CD4-positive, alpha-beta T cell treated with Interleukin-2 at 100 ng/mL for 4 hours (primary cell): Measurements from ENCODE around the gene LAPTM5.
A peak's percentile ranks its signal among the peaks of the same experiment; 100 is the strongest.
"Not testable (repeated sequence)": the region's sequence is repeated elsewhere in the genome, so short reads cannot be mapped to it uniquely, and the experiment has no call there.

Experiments
- DNase-seq: peaks from one replicate; pipeline ENCODE4 v3.0.0-alpha.2; 2020; ENCODE audit warnings: low spot score

Gene LAPTM5

DNA sequence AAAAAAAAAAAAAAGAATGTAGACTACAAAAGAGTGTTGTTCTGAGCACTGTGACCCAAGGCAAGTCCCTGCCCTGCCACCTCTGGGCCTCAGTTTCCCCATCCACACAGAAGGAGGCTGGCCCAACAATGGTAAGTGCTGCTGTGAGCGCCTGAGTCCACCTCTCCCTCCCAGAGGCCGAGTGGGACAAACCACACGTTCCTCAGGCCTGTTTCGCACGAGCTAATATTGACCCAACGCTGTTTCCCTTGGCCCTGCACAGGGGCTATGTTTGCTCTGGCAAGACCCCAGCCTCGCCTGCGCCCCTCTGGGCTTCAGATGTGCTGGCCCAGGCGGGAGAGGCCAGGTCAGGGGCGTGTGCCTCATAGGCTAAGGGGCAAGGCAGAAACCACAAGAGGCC lies 12.6 kb upstream of the LAPTM5 start:
- DNase-seq: no peak

DNA sequence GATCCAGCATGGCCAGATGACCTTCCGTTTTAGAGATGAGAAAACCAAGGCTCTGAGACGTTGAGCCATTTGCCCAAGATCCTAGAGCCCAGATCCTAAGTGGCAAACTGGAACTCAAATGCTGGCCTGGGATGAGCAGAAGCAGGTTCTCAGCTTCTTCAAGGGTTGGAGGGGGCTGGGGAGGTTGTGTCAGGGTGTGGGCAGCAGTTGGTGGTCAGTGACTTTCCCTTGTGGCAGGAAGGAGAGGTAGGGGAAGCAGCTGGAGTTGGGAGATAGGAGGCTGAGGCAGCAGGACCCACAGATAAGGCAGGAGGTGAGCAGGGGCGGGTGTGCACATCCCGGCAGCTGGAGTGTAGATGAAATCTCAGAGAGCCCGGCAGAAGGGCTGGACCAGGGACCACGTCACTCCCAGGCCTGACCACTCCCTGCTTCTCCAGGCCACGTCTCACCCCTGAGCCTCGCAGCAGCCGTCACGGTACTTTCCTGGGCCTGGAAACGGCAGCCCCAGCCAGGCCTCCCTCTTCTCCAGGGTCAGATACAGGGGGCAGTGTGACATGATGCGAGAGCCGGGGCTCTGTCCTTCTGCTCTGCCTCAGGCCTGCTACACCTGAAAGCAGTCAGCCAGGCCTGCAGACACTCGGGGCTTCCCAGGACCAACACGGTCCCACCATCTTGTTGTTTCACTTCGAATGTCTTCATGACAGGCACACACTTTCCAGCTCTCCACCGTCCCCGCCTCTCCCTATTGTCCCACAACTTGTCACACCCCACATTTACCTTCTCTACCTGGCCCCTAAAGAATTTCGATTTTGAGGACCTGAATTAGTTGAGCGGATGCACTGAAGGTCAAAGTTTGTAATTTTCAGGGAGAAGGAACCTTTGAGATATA lies 11.5 kb upstream of the LAPTM5 start:
- no peak for DNase-seq

DNA sequence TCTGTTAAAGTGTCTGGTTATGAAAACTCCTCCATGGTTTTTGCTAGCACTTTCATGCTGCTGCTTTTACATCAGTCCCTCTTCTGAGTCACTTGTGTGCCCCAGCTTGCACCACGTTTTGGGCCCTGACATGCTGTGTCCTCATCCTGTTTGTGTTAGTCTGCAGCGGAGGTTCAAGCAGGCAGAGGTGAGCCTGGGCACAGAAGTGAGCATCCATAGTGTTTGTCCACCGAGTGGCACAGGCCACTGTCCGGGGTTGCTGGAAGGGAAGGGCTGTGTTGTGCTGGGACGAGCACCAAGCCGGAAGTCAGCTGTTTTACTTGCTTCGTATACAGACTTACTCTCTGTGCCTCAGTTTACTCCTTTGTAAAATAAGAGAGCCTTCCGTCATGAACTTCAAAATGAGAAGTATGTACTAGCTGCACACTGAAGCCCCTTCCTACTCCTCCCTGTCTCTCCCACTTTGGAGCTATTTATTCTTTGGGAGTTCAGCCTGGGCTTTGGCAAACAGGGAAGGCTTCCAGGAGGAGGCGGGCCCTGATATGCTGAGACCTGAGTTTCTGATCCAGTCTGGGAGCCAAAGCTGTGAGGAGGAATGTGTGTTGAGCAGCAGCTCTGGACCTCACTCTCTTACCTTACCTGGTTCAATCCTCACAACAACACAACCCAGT lies 10.7 kb upstream of the LAPTM5 start:
- no peak for DNase-seq

DNA sequence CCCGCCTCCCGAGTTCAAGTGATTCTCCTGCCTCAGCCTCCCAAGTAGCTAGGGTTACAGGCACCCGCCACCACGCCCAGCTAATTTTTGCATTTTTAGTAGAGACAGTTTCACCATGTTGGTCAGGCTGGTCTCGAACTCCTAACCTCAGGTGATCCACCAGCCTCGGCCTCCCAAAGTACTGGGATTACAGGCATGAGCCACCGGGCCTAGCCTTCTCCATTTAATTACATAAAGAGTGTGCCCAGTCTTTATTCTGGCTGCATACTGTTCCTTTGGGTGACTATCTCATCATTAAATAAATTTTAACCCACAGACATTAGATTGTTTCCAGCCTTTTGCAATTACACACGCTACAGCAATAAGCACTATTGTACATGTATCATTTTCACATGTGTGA lies 9.4 kb upstream of the LAPTM5 start:
- not testable (repeated sequence) for DNase-seq

DNA sequence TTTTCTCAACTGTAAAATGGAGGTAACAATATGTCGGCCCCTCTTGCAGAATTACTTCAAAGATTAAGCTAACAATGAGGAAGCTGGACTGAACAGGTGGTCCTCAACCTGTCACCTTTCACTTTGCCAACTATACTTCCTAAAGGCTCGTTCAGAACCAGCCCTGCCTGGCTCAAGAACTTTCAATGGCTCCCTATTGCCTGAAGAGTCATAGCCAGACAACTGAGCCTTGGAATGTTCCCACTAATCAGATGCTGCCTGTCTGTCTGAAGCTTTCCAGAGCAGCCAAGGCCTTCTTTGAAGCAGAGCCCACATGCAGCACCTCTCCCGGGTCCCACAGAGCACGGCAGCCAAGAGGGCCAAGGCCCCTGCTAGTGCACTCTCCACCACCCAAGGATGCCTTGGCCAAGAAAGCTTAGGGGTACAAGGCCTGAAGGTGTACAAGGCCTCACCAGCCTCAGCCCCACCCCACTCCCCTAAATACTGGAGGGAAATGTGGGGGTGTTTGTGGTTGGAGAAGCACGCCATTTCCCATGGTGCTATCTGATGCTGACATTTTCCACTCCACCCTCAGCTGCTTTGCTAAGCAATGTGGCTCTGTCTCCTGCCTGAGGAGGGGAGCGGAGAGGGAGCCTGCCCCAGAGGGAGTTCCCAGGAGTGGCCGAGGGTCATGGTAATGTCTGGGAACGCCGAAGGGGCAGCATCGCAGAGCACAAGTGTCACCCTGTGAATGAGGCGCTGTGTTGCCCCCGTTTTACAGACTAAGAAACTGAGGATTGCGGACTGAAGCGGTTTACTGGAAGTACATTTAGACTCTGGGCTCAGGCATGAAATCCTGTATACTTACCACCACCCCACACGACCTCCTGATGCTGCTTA lies 8.2 kb upstream of the LAPTM5 start:
- DNase-seq: no peak

DNA sequence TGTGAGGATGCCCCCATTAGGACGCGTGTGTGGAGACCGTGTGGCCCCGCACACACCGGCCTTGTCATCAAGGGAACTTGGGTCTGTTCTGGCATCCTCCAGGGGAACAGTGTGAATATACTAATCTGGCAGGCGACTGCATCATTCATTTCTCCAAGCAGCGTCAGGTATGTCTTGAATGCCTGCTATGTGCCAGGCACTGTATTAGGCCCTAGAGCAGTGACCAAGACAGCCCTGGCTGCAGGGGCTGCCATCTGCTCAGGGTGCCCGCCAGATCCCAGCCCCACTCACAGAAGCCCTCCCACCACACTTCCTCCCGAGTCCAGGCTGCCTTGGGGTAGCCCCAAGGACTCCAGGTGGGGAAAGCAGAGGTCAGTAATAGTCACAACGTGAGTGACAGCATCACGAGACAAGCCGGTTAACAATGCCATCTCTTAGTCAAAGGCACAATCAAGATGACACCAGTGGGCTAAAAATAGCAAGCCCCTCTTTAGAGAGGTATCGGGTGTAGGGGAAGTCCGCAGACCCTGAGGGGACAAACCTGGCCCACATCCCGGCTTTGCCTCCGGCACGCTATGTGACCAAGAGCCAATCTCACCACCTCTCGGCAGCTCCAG lies 7.5 kb upstream of the LAPTM5 start:
- DNase-seq: no peak

DNA sequence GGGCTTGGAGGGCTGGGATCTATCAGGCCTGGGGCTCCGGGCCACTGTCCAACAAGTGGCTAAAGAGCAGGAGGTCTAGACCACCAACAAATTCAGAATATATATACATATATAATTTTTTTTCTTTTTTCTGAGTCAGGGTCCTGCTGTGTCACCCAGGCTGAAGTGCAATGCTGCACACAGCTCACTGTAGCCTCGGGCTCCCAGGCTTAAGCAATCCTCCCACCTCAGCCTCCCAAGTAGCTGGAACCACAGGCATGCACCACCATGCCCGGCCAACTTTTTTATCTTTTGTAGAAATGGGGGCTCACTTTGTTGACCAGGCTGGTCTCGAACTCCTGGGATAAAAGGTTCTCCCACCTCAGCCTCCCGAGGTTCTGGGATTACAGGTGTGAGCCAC lies 6.8 kb upstream of the LAPTM5 start:
- no peak for DNase-seq

DNA sequence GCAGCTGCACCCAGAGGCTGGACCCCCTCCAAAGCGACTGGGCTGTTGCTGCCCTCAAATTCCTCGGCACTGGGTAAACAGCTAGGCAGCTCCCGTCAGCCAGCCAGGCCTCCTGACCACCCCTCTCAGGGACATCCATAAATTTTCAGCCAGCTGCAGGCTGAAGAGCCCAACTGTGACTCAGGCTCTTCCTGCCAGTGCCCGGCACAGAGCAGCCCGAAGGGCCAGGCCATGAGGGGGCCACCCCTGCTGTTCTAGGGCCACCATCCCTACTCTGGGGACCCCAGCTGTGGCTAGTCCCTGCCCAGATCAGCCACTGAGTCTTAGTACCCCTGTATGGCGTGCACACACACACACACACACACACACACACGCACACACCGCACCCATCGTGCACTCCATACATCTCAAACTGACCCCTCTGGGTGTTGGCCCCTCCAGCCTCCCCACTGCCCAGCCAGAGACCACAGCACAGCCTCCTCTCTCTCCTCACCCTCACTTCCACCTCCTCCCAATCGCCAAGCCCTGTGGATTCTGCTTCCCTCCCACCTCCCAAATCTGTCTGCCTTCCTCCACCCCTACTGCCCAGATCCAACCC lies 6.2 kb upstream of the LAPTM5 start:
- DNase-seq: no peak

DNA sequence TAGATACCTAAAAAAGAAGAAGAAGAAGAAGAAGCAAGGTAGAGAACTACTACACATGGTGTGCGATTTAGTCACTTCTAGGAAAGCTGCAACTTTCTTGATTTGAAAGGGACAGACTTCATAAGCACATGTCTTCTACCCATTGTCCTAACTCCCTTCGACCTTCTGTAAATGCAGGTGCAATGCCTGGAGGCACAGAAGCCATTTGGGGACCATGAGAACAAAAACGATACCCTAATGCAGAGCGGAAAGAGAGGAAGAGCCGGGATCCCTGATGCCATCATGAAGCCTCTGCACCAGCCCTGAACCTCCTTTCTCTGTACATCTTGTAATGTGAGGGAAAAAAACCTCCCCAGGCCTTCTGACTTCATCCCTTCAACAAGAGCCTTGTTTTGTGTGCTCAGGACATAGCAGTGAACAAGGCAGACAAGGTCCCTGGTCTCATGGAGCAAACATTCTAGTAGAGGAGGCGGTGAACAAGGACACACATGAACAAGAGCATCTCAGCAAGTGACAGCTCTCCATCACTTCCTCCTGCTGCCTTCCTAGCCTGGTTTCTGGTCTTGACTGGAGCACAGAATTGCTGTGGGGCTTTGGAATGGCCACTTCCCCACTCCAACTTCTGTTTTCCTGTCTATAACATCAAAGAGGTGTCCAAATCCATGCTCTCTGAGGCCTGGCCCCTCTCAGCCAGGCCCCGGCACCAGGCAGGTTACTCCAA lies 5.5 kb upstream of the LAPTM5 start:
- DNase-seq: no peak

DNA sequence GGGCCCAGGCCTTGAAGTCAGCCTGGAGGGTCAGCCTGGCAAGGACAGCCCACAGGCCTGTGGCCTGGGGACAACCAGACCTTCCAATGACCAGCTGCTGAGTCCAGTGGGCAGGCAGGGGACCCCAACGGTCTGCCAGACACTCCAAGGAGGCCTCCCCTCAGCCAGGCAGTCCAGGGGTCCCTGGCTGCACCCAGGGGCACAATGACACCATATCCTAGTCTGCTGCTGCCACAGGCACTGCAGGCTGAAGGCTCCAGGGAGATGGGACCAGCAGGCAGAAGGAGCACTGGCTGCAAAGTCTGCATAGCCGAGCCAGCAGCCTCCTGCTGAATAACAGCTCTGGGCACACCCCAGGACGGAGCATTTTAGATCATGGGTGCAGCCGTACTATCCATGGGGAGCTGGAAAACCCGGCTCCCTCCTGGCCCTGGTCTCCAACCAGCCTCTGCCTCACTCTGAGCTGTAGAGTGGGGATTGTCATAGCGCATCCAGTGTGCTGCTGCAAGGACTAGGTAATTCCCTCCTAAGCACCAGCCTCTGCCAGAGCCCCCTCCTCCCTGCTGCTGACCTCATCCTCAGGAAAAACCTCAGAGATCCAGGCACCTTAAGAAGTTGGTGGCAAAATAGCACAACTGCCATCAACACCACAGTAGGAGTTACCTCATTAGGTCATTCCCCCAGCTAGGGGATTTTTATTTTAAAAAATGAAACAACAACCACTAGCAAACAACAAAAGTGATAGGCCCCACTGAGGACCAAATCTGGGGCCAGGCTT lies 4.8 kb upstream of the LAPTM5 start:
- no peak for DNase-seq

DNA sequence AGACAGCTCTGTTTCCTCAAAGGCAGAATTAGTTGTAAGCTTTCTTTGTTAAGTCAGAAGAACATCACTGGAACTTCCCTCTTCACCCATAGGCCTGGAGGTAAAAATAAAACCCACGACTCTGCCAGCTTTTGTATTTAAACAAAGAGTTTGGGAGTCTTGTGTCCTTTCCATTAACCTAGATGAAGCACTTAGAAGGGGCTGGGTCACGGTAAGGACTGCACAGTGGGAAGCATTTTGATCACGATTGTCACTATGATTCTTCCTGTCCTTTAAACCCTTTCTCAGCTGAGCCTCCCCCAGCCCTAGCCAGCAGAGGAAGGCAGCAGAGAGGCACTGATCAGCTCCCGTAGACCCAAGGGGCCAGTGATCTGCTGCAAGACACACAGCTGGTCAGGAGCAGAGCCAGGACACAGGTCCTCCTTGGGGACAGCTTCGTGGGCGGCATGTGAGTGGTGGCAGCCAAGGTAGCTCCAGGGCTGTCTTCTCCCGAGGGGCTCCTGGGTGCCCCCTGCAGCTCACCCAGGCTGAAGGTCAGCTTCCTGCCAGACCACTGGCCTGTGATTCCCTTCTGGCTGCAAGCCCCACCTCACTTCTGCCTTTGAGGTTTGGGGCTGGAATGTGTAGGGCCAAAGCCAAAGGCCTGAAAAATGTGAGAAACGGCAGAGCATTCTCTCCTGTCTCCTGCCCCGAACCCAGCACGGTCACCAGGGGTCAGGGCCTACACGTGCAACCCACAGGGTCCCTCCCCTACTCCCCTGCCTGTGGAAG lies 4.0 kb upstream of the LAPTM5 start:
- DNase-seq: no peak

DNA sequence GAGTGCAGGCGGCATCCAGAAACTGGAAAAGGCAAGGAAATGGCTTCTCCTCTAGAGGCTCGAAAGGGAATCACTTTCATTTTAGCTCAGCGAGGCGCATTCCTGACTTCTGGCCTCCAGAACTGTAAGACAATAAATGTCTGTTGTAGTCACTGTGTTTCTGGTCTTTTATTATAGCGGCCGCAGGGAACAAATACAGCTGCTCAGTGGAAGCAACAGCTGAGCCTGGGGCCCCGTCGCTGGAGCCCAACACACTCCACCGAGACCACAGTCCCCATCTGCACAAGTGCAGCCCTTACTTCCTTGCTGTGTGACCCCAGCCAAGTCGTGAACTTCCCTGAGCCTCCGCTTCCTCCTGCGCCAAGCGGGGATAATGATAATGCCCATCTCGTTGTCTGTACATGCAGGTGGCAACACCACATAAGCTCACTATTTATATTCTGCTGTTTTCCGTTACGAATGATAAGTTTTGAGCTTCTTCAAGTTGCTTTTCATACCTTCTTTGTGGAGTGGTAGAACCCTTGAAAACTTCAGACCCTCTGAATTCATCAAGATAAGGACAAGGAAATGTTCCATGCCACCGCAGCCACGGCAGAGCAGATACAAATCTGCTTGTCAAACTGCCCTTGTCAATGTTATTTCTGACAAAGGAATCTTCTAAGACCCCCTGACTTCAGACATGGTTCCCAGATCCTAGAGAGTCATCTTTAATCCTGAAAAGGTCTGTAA lies 3.2 kb upstream of the LAPTM5 start:
- no peak for DNase-seq

DNA sequence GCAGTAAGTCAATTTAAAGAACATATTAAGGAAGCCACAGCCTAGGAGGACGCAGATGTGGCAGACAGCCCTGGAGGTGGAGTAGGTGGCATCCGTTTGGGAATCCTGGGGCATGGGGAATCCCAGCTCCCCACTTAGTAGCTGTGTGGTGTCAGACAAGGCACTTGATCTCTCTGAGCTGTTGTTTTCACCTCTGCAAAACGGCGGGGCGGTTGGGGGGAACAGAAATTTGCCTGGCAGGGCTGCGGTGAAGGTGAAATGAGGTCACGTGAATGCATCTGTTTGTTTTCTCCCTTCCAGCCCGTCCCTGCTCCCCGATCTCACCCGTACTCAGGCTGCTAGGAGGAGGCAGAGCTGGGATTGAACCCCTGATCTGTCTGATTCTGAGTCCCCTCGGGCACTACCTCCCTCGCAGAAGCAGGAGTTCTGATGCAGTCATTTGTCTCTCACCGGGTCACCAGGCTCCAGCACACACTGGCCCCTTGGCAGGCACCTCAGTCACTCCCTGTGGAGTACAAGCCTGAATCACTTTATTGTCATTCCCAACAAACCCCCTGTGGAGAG lies 2.2 kb upstream of the LAPTM5 start:
- DNase-seq: peak; percentile 67

DNA sequence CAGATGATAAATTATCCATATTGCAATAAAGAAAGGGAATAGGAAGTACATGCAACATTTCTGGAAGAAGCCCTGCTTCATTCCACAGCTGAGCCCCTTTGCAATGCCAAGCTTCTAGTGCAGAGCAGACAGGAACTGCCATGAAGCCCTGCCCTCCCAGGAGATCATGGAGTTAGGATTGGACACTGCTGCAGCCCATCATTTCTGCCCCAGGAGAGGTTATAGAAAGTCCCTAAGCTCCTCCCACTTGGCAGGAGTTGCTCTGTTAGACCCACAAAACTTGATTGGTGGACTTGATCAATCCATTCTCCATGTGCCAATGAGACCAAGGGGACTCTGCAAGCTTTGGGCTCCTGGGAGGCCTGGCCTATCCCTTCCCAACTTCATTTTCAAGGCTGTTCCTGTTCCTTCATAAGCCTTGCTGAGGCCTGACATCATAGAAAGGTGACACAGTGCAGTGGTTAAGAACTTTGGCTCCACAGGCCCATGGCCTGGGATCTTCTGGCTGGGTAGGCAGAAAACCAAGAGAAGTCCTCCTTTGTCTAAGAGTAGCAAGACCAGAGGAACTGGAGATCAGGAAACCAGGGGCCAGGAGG lies 1.3 kb upstream of the LAPTM5 start:
- no peak for DNase-seq

DNA sequence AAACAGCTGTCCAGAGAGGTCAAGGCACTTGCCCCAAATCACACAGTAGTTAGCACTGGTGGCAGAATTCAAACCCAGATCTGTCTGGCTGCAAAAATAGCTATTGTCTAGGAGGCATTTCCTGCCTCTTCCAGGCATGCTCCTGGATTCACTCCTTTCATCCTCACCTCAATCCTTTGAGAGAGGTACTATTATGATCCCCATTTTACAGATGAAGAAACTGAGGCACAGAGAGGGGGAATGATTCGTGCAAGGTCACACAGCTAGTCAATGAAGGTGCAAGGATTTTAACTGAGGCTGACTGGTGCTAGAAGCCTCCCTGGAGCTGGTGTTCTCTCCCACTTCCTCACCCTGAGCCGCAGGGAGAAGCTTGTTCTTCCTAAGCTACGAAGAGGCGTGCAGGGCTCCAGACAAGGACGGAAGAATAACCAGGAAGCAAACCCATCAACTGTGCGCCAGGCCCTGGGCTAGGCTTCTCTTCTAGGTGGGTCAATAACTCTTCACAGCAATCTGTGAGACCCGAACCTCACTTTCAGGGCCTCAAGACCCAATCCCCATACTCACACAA lies 631 bp upstream of the LAPTM5 start:
- no peak for DNase-seq

DNA sequence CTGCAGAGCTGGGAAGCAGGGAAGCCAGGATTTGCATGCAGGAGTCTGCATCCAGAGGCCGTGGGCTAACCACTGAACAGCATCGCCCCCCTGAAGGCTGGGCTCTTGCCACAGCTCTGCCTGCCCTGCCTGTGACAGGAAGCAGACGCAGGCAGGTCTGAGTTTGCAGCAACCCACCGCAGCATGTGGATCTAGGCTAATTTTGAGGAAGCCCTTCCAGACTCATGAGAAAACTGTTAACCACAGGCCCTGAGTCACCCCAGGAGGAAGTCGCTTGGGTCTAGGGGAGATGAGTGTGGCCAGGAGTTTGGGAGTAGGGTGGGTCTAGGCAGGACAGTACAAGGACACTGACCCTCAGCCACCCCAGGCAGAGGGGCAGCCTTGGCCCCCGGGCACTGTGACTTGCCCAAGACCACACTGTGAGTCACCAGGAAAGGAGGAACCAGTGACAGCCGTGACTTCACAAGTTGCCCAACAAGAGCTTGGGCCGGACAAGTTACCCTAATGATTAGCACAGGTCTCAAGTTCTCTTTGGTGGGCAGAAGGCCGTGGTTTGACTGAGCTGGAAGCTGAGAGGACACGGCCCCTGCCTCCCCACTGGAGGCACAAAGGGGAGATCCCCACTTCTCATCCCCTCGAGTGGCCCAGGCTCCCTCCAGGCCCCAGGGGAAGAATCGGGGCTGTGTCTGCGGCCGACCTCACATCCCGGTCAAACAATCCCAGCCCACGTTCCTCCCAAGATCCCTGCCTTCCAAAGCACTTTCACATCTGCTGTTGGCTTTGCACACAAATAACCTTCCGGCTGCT lies 826 bp downstream of the LAPTM5 start:
- peak; percentile 86 for DNase-seq

DNA sequence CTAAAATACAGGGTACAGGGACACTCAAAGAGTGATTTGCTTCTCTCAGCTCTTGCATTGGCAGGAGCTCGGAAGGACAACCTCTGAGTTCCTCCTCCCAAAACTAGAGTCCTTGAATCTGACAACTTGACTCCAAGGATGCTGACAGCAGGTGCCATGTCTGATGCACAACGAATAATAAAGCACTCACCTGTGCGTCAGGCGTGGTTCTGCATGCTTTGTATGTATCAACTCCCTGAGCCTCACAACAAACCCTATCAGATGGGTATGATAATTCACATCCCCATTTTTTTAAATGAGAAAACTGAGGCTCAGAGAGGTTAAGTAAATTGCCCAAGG lies 1.4 kb downstream of the LAPTM5 start:
- no peak for DNase-seq
